Osteocyte (in vitro differentiated cells): ENCODE measurements around the gene TPST2. TPM values are rescaled to one million over a fixed set of nuclear protein-coding genes. Genes with fewer than 3 reads are reported as not detected.

ENCODE experiments used
- DNase-seq: peaks from one replicate; pipeline ENCODE4 v3.0.0; 2021; ENCODE audit warnings: mixed read lengths; ENCODE audit not compliant: unreplicated experiment; ENCODE audit errors: extremely low spot score
- H3K27ac Mint-ChIP-seq: one replicate; pipeline ENCODE4 v1.8.0; 2021; ENCODE audit warnings: mild to moderate bottlenecking, mixed read lengths; ENCODE audit not compliant: unreplicated experiment
- H3K27me3 Mint-ChIP-seq: one replicate; pipeline ENCODE4 v1.8.0; 2021; ENCODE audit warnings: mixed read lengths; ENCODE audit not compliant: unreplicated experiment
- H3K36me3 Mint-ChIP-seq: one replicate; pipeline ENCODE4 v1.8.0; 2021; ENCODE audit warnings: mixed read lengths; ENCODE audit not compliant: unreplicated experiment
- H3K4me1 Mint-ChIP-seq: one replicate; pipeline ENCODE4 v1.8.0; 2021; ENCODE audit warnings: mixed read lengths; ENCODE audit not compliant: unreplicated experiment
- H3K4me3 Mint-ChIP-seq: one replicate; pipeline ENCODE4 v1.8.0; 2021; ENCODE audit warnings: mild to moderate bottlenecking, moderate library complexity, mixed read lengths; ENCODE audit not compliant: unreplicated experiment
- H3K9me3 Mint-ChIP-seq: one replicate; pipeline ENCODE4 v1.8.0; 2021; ENCODE audit warnings: mixed read lengths; ENCODE audit not compliant: unreplicated experiment
- total RNA-seq: library from RNA; stranded (reverse); gene quantifications from 2 replicates; pipeline ENCODE4 v1.2.1, GENCODE V29; 2021
- TF ChIP-seq, protein P1 (sequence below): fragments of 200-600 bp; sonication (generic); IDR thresholded peaks from 2 replicates; pipeline ENCODE4 v1.5.0; 2021; ENCODE audit warnings: antibody characterized with exemption, mild to moderate bottlenecking, moderate library complexity

Gene TPST2
- total RNA-seq, 1 donor from 2014 or later: 16.3 TPM

DNA sequence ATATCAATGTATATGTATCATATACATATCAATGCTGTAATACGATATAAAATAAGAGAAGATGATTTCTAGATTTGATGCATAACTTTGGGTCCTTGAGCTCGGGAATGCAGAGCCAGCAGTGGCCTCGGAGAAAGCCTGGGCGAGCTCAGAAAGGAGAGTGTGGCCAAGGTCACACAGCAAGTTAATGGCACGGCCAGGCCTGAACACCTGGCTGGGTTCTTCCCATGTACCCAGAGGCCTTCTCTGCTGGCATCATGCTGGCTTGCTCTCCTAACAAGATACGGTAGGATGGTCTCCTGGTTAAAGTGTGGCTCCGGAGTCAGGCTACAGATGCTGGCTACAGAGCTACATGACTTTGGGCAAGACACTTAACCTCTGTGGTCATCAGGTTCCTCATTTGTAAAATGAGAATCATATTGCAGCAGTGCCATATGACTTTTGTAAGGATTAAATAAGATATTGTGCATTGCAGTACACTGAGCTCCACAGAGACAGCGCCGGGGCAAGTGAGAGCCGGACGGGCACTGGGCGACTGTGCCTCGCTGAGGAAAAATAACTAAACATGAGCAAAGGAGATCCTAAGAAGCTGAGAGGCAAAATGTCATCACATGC lies 29.9 kb downstream of the TPST2 start:
- no peak overlapping the region for H3K4me3 Mint-ChIP-seq
- no peaks in the 10 kb centered on the region for H3K9me3 Mint-ChIP-seq
- peaks cover 15% of the 10 kb centered on the region for H3K4me1 Mint-ChIP-seq
- no peak for DNase-seq
- TF ChIP-seq, protein P1, sequence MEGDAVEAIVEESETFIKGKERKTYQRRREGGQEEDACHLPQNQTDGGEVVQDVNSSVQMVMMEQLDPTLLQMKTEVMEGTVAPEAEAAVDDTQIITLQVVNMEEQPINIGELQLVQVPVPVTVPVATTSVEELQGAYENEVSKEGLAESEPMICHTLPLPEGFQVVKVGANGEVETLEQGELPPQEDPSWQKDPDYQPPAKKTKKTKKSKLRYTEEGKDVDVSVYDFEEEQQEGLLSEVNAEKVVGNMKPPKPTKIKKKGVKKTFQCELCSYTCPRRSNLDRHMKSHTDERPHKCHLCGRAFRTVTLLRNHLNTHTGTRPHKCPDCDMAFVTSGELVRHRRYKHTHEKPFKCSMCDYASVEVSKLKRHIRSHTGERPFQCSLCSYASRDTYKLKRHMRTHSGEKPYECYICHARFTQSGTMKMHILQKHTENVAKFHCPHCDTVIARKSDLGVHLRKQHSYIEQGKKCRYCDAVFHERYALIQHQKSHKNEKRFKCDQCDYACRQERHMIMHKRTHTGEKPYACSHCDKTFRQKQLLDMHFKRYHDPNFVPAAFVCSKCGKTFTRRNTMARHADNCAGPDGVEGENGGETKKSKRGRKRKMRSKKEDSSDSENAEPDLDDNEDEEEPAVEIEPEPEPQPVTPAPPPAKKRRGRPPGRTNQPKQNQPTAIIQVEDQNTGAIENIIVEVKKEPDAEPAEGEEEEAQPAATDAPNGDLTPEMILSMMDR: no peak
- no peak overlapping the region for H3K27ac Mint-ChIP-seq
- no peaks in the 10 kb centered on the region for H3K36me3 Mint-ChIP-seq
- no peaks in the 10 kb centered on the region for H3K27me3 Mint-ChIP-seq

DNA sequence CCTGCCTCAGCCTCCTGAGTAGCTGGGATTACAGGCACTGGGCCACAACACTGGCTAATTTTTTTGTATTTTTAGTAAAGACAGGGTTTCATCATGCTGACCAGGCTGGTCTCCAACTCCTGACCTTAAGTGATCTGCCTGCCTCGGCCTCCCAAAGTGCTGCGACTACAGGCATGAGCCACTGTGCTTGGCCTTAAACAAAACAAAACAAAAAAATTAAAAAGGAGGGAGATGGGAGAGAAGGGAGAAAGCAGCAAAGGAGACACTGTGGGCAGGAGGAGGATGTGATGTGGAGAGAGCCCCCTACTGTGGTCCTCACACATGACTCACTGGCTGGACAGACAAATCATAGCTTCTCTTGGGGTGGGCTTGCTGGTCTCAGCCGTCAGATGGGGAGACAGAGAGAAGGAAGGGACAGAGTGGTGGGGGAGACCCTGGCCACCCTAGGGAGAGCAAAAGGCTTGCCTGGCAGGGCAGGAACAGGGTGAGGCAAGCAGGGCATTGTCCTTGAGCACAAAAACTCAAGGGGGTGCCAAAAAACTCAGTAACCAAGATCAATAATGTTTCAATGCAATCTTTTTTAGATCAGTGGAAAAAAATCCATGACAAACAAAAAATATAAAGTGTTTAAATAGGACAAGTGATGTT lies 31.6 kb downstream of the TPST2 start:
- DNase-seq: no peak
- H3K27me3 Mint-ChIP-seq: no peaks in the 10 kb centered on the region
- H3K27ac Mint-ChIP-seq: peak overlapping the region; percentile 87
- peaks cover 20% of the 10 kb centered on the region for H3K4me1 Mint-ChIP-seq
- TF ChIP-seq, protein P1: no peak
- H3K9me3 Mint-ChIP-seq: no peaks in the 10 kb centered on the region
- H3K36me3 Mint-ChIP-seq: no peaks in the 10 kb centered on the region
- no peak overlapping the region for H3K4me3 Mint-ChIP-seq

DNA sequence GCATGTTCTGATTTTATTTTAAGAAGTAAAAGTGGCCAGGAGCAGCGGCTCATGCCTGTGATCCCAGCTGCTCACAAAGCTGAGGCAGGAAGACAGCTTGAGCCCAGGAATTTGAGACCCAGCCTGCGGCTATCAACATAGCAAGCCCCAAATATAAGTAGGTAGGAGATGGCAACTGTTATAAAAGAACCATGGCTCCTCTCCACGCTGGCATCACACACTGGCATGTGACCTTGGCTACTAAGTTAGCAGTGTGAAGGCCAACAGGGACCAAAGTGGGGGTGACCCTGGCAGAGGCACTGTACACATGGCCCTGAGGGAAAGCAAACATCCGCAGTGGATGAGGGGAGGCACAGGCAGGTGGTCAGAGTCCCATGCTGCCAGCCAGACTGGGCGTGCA lies 33.0 kb downstream of the TPST2 start:
- Mint-ChIP-seq H3K4me3 (no peak overlapping the region), H3K27ac (no peak overlapping the region), H3K4me1 (peaks cover 31% of the 10 kb centered on the region), H3K36me3 (no peaks in the 10 kb centered on the region), H3K9me3 (no peaks in the 10 kb centered on the region), H3K27me3 (no peaks in the 10 kb centered on the region)
- no peak for DNase-seq
- TF ChIP-seq, protein P1: no peak

DNA sequence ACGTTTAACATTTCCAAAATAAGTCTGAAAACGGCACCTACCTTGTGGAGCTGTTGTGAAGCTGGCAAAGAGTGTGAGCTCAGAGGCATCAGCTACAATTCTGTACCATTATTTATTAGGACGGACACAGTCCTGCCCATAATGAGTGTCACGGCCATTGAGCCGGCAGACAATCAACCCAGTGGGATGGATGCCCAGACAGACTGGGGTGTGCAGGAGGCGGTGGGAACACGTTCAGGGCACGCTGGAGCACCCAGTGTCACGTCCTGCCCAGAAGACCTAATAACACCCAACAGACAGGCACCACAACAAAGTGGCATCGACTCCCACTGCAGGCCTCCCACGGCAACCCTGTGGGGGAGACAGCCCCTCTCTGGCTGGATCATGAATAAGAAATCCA lies 34.5 kb downstream of the TPST2 start:
- Mint-ChIP-seq H3K4me1 (peaks cover 42% of the 10 kb centered on the region), H3K4me3 (no peak overlapping the region), H3K27me3 (no peaks in the 10 kb centered on the region), H3K27ac (no peak overlapping the region), H3K36me3 (no peaks in the 10 kb centered on the region), H3K9me3 (no peaks in the 10 kb centered on the region)
- no peak for DNase-seq
- TF ChIP-seq, protein P1: no peak

DNA sequence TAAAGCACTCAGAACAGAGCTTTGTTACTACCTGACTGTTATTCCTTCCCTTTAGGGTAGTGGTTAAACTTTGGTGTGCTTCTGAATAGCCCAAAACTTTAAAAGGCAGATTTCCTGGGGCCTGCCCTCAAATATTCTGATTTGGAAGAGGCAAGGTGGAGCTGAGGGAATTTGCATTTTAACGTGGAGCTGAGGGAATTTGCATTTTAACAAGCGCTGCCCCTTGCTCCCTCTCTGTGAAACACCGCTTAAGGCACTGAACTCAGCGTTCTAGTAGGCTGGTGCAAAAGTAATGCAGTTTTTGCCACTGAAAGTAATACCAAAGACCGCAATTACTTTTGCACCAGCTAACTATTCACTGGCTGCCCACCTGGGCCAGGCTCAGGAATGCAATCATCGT lies 35.0 kb downstream of the TPST2 start:
- no peaks in the 10 kb centered on the region for H3K27me3 Mint-ChIP-seq
- TF ChIP-seq, protein P1: no peak
- DNase-seq: no peak
- H3K9me3 Mint-ChIP-seq: no peaks in the 10 kb centered on the region
- H3K4me1 Mint-ChIP-seq: peaks cover 48% of the 10 kb centered on the region
- no peaks in the 10 kb centered on the region for H3K36me3 Mint-ChIP-seq
- no peak overlapping the region for H3K27ac Mint-ChIP-seq
- no peak overlapping the region for H3K4me3 Mint-ChIP-seq
